ENCODE results near the gene SPSB2.

GRCh38 chr12:6891646-6892001, 18.5 kb upstream of the SPSB2 start:
- TF ChIP-seq EZH2phosphoT487 (IDR thresholded peaks at IDR 0.05; ENCODE audit: unreplicated experiment) (no peak), CTCF (conservative IDR thresholded peaks at IDR 0.05; ENCODE audit: low read depth in 2 of 2) (no peak), POLR2AphosphoS5 (IDR thresholded peaks at IDR 0.05; ENCODE audit: low read depth) (no peak), CREB1 (CRISPR knock-in tag; IDR thresholded peaks at IDR 0.05; ENCODE audit: low read depth) (no peak), EZH2 (IDR thresholded peaks at IDR 0.05; ENCODE audit: low read depth, unreplicated experiment) (no peak)
- TF ChIP-seq, protein P1, sequence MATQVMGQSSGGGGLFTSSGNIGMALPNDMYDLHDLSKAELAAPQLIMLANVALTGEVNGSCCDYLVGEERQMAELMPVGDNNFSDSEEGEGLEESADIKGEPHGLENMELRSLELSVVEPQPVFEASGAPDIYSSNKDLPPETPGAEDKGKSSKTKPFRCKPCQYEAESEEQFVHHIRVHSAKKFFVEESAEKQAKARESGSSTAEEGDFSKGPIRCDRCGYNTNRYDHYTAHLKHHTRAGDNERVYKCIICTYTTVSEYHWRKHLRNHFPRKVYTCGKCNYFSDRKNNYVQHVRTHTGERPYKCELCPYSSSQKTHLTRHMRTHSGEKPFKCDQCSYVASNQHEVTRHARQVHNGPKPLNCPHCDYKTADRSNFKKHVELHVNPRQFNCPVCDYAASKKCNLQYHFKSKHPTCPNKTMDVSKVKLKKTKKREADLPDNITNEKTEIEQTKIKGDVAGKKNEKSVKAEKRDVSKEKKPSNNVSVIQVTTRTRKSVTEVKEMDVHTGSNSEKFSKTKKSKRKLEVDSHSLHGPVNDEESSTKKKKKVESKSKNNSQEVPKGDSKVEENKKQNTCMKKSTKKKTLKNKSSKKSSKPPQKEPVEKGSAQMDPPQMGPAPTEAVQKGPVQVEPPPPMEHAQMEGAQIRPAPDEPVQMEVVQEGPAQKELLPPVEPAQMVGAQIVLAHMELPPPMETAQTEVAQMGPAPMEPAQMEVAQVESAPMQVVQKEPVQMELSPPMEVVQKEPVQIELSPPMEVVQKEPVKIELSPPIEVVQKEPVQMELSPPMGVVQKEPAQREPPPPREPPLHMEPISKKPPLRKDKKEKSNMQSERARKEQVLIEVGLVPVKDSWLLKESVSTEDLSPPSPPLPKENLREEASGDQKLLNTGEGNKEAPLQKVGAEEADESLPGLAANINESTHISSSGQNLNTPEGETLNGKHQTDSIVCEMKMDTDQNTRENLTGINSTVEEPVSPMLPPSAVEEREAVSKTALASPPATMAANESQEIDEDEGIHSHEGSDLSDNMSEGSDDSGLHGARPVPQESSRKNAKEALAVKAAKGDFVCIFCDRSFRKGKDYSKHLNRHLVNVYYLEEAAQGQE (IDR thresholded peaks at IDR 0.05; ENCODE audit: unreplicated experiment) = no peak
- TF ChIP-seq, protein P2, sequence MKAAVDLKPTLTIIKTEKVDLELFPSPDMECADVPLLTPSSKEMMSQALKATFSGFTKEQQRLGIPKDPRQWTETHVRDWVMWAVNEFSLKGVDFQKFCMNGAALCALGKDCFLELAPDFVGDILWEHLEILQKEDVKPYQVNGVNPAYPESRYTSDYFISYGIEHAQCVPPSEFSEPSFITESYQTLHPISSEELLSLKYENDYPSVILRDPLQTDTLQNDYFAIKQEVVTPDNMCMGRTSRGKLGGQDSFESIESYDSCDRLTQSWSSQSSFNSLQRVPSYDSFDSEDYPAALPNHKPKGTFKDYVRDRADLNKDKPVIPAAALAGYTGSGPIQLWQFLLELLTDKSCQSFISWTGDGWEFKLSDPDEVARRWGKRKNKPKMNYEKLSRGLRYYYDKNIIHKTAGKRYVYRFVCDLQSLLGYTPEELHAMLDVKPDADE (IDR thresholded peaks at IDR 0.05) = 0 out of 2 replicates have a peak, but pooled peaks have one; percentile 3

All from GM23338 (cell line).